Lower leg skin (tissue), 4 donors: ENCODE measurements around the gene TMEM163. TPM values are rescaled to one million over a fixed set of nuclear protein-coding genes. Genes with fewer than 3 reads are reported as not detected.

ENCODE experiments used
- DNase-seq, 2 donors: peaks; one replicate each; pipeline ENCODE4 v3.0.0-alpha.2; 2019; ENCODE audit warnings: low spot score in 2 of 2
- H3K4me3 ChIP-seq: fragments of 200-600 bp; sonication (generic); 2 replicates; pipeline ENCODE4 v1.5.1; 2017; ENCODE audit warnings: mild to moderate bottlenecking, low read depth; ENCODE audit not compliant: poor library complexity, severe bottlenecking
- POLR2A ChIP-seq, 2 donors: fragments of 450-650 bp; IDR thresholded peaks; one replicate each; pipeline ENCODE4 v1.6.1; 2016 to 2017; ENCODE audit warnings: antibody characterized with exemption in 2 of 2, mild to moderate bottlenecking in 1 of 2, moderate library complexity in 1 of 2
- WGBS, 2 donors: methylation state at CpG; one replicate each; pipeline ENCODE4 v1.1.5; 2018; 5-methylcytosine and 5-hydroxymethylcytosine counted together
- intact Hi-C: fragments of 100-400 bp; cut with DNase I; formaldehyde crosslinking; loops from one replicate; pipeline ENCODE4 v1.15.0; 2023; ENCODE audit warnings: low total_unique reads
- total RNA-seq, 4 donors: library from RNA; depleted of rRNA; stranded (reverse); fragments of >200 nt; gene quantifications; one replicate each; pipeline ENCODE4 v1.1.0, GENCODE V29; 2016
- TF ChIP-seq, protein P1 (sequence below), 3 donors: fragments of 450-650 bp; IDR thresholded peaks; one replicate each; pipeline ENCODE4 v1.5.1; 2016; ENCODE audit warnings: antibody characterized with exemption in 3 of 3, mild to moderate bottlenecking in 3 of 3, moderate library complexity in 2 of 3

TMEM163 gene
- total RNA-seq, 4 donors from 2014 or later = 0.19 to 0.46 TPM; not detected in 2

DNA sequence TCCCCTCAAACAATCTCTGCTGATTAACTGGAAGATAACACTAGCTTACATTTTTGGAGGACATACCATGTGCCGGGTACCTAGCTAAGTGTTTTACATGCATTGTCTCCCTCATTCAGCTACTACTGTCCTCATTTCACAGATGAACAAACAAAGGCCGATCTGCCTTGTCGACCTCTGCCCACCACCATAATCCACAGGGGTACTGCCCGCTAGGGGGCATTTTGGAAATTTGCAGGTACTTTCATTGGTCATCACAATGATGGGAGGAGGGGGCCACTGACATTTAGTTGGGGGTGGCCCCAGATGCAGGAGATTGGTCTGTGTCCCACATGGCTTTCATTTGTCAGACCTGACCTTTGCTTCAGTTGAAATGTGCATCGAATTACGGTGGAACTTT, 3.9 kb upstream of the TMEM163 start:
- WGBS, 2 donors = 45 to 57% methylated on average over 6 of the region's 6 CpGs
- intact Hi-C loops = no loop called here
- TF ChIP-seq, protein P1, sequence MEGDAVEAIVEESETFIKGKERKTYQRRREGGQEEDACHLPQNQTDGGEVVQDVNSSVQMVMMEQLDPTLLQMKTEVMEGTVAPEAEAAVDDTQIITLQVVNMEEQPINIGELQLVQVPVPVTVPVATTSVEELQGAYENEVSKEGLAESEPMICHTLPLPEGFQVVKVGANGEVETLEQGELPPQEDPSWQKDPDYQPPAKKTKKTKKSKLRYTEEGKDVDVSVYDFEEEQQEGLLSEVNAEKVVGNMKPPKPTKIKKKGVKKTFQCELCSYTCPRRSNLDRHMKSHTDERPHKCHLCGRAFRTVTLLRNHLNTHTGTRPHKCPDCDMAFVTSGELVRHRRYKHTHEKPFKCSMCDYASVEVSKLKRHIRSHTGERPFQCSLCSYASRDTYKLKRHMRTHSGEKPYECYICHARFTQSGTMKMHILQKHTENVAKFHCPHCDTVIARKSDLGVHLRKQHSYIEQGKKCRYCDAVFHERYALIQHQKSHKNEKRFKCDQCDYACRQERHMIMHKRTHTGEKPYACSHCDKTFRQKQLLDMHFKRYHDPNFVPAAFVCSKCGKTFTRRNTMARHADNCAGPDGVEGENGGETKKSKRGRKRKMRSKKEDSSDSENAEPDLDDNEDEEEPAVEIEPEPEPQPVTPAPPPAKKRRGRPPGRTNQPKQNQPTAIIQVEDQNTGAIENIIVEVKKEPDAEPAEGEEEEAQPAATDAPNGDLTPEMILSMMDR (IDR thresholded peaks at IDR 0.05) = no peak
- no peak for TF ChIP-seq POLR2A (IDR thresholded peaks at IDR 0.05)
- no peak overlapping the region for H3K4me3 ChIP-seq
- no peak for DNase-seq

DNA sequence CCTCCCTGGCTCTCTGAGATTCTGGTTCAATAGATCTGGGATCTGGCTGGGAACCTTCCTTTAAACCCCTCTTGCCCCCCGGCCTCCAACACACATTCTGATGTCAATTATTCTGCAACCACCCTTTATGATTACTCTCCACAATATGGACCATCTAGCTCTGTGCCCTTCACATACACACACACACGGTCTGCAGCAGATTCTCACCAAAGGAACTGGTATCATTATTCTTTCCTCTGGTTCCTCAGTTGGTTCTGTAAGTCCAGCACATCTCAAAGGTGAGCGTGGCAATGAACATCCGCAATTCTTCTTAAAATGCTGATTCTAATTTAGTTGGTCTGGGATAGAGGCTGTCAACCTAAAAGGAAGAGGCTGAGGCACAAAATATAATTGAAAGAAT, 2.8 kb upstream of the TMEM163 start:
- intact Hi-C loops = no loop called here
- no peak for DNase-seq
- TF ChIP-seq, protein P1 (IDR thresholded peaks at IDR 0.05) = no peak
- TF ChIP-seq POLR2A (IDR thresholded peaks at IDR 0.05) = no peak
- H3K4me3 ChIP-seq = no peak overlapping the region
- 85 to 91% methylated on average over 4 of the region's 4 CpGs for WGBS, 2 donors

GRCh38 chr2:134718023-134718816, 580 bp downstream of the TMEM163 start:
- no peak for TF ChIP-seq POLR2A (IDR thresholded peaks at IDR 0.05)
- TF ChIP-seq, protein P1 (IDR thresholded peaks at IDR 0.05) = no peak
- intact Hi-C loops = no loop called here
- 1% methylated on average over 51 to 66 of the region's 91 CpGs for WGBS, 2 donors
- DNase-seq = no peak
- no peak overlapping the region for H3K4me3 ChIP-seq

- WGBS, 2 donors = 20 to 25% methylated on average over 24 of the region's 24 CpGs
- DNase-seq = no peak
- TF ChIP-seq, protein P1 (IDR thresholded peaks at IDR 0.05) = no peak
- TF ChIP-seq POLR2A (IDR thresholded peaks at IDR 0.05) = no peak
- intact Hi-C loops = no loop called here
- H3K4me3 ChIP-seq = no peak overlapping the region
Observed at GRCh38 chr2:134717286-134718022, 1.3 kb downstream of the TMEM163 start.

GRCh38 chr2:134716721-134717243, 2.0 kb downstream of the TMEM163 start:
- intact Hi-C loops = no loop called here
- TF ChIP-seq, protein P1 (IDR thresholded peaks at IDR 0.05) = no peak
- TF ChIP-seq POLR2A (IDR thresholded peaks at IDR 0.05) = no peak
- no peak overlapping the region for H3K4me3 ChIP-seq
- no peak for DNase-seq
- WGBS, 2 donors = 77 to 86% methylated on average over 8 of the region's 8 CpGs
